ENCODE data around the gene UPK1A.

DNA sequence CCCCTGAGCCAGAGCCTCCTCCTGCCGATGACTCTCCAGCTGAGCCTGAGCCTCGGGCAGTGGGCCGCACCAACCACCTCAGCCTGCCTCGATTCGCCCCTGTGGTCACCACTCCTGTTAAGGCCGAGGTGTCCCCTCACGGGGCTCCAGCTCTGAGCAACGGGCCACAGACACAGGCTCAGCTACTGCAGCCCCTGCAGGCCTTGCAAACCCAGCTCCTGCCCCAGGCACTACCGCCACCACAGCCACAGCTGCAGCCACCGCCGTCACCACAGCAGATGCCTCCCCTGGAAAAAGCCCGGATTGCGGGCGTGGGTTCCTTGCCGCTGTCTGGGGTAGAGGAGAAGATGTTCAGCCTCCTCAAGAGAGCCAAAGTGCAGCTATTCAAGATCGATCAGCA, 55.1 kb downstream of the UPK1A start:
- TF ChIP-seq POLR2A (IDR thresholded peaks at IDR 0.05) (no peak), EP300 (IDR thresholded peaks at IDR 0.05) (no peak)

All from suprapubic skin (tissue), 2 donors.